ENCODE results near the gene C20orf204.
"Not testable (repeated sequence)": the region's sequence is repeated elsewhere in the genome, so short reads cannot be mapped to it uniquely, and the experiment has no call there.

The C20orf204 gene

DNA sequence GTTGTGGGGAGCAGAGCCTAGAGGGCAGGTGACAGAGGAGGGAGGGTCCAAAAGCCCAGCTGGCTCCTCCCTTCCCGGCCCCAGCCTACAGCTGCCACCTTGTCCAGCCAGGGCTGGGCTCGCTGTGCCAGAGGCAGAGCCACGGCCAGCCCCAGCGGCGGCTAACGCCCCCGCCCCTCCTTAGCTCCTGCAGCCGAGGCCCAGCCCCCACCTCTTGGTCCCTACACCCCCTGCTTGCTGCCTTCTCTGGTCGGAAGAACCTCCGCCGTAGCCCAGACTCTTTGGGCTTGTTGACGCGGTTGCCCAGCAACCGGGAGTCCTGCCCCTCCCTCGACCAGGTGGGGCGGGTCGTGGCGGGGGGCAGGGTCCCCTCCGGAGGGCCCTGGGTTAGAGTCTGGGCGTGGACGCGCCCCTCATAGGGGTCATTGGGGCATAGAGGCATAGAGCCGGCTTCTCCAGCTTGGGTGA, 48.7 kb downstream of the C20orf204 start:
- DNase-seq, result no peak

- DNase-seq, result no peak
Measured at GRCh38 chr20:64086801-64087200, 50.8 kb downstream of the C20orf204 start.

GRCh38 chr20:64087226-64087825, 51.3 kb downstream of the C20orf204 start:
- not testable (repeated sequence) for DNase-seq

- not testable (repeated sequence) for DNase-seq
Measured at GRCh38 chr20:64088586-64088985, 52.6 kb downstream of the C20orf204 start.
